ENCODE results near the gene GFY. TPM values are rescaled to one million over a fixed set of nuclear protein-coding genes. Genes with fewer than 3 reads are reported as not detected.

Gene GFY
- total and polyA plus RNA-seq, 2 donors (not counting 1 experiment from before 2014, with no cell fraction given): not detected

DNA sequence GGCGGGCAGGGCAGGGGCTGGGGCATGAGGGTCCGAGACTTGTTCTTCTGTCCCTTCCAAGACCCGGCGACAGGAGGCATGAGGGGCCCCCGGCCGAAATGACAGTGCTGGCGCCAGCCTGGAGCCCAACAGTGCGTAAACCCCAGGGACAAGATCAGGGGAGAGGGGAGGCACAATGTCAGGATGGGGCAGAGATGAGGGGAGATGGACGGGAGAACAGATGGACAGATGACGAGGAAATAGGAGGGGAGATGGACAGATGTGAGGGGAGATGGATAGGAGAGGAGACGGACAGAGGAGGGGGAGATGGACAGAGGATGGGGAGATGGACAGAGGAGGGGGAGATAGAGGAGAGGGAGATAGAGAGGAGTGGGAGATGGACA, 49.3 kb downstream of the GFY start:
- Histone ChIP-seq H3K4me2 (replicated peaks; ENCODE audit: low read depth, low read length, poor library complexity, severe bottlenecking) (peak overlapping the region; percentile 97), H3K27ac (ENCODE audit: low read length in 2 of 2) (peak overlapping the region; percentile 75 to 81), H3K4me3 (ENCODE audit: control extremely low read depth in 1 of 5, extremely low read depth in 1 of 5, insufficient read depth in 1 of 5, low read depth in 2 of 5, low read length in 4 of 5) (peak overlapping the region in 4 of 5 experiments; percentile 53 to 98 (median 70)), H3K4me1 (ENCODE audit: control insufficient read depth in 2 of 2, insufficient read depth in 2 of 2, low read length in 2 of 2) (peaks cover 43 to 68% of the 10 kb centered on the region in 2 donors), H3K9ac (ENCODE audit: low read length) (peak overlapping the region; percentile 90), H3K79me2 (ENCODE audit: control insufficient read depth, insufficient read depth, low read length) (peaks cover 26% of the 10 kb centered on the region), H3K27me3 (replicated peaks in 1 of 4; ENCODE audit: control extremely low read depth in 1 of 4, control insufficient read depth in 3 of 4, insufficient read depth in 4 of 4, low read length in 3 of 4) (no peaks in the 10 kb centered on the region), H4K20me1 (ENCODE audit: control insufficient read depth, insufficient read depth, low read length, poor library complexity, severe bottlenecking) (no peaks in the 10 kb centered on the region), H3K9me3 (ENCODE audit: control extremely low read depth in 1 of 3, control insufficient read depth in 2 of 3, insufficient read depth in 1 of 3, low read length in 2 of 3) (peaks cover 0 to 8% (median 0%) of the 10 kb centered on the region in 3 donors), H3K36me3 (replicated peaks in 1 of 2; ENCODE audit: control extremely low read depth in 1 of 2, control insufficient read depth in 1 of 2, extremely low read depth in 1 of 2, insufficient read depth in 2 of 2, low read length in 1 of 2) (peaks cover 0 to 6% of the 10 kb centered on the region in 2 experiments), H2AFZ (ENCODE audit: insufficient read depth, low read depth, low read length, poor library complexity, severe bottlenecking) (peak overlapping the region; percentile 86)
- ChIA-PET POLR2A (interaction anchor here (0.7 to 1.5 kb wide), 2 partner anchors 16 to 202 kb away, joined by 5 to 7 read pairs; partner anchors contain the start of gene PRMT1), CTCF (interaction anchor here (1.1 to 5.7 kb wide), 6 partner anchors 20 to 206 kb away, joined by 3 to 46 read pairs (median 6); partner anchors contain the start of gene ALDH16A1)
- intact Hi-C loops (cut with micrococcal nuclease): loop anchor here (1.0 to 10.0 kb wide), 6 partner anchors 13 to 840 kb away; partner anchors contain the start of genes DBP, PIH1D1 and RPL13A
- no peaks in the 10 kb centered on the region for H3K9me3 Mint-ChIP-seq (ENCODE audit: insufficient read depth)
- DNase-seq (no peak), ATAC-seq (ENCODE audit: low read depth) (no peak)
- H3K4me3 Mint-ChIP-seq: peak overlapping the region; percentile 93
- H3K27me3 Mint-ChIP-seq: no peaks in the 10 kb centered on the region
- H3K27ac Mint-ChIP-seq: peak overlapping the region; percentile 97
- peaks cover 55% of the 10 kb centered on the region for H3K4me1 Mint-ChIP-seq
- no peak for TF ChIP-seq EZH2 (IDR thresholded peaks at IDR 0.05; ENCODE audit: borderline replicate concordance, insufficient read depth, low read depth, low read length, poor library complexity, severe bottlenecking)
- TF ChIP-seq, protein P1, sequence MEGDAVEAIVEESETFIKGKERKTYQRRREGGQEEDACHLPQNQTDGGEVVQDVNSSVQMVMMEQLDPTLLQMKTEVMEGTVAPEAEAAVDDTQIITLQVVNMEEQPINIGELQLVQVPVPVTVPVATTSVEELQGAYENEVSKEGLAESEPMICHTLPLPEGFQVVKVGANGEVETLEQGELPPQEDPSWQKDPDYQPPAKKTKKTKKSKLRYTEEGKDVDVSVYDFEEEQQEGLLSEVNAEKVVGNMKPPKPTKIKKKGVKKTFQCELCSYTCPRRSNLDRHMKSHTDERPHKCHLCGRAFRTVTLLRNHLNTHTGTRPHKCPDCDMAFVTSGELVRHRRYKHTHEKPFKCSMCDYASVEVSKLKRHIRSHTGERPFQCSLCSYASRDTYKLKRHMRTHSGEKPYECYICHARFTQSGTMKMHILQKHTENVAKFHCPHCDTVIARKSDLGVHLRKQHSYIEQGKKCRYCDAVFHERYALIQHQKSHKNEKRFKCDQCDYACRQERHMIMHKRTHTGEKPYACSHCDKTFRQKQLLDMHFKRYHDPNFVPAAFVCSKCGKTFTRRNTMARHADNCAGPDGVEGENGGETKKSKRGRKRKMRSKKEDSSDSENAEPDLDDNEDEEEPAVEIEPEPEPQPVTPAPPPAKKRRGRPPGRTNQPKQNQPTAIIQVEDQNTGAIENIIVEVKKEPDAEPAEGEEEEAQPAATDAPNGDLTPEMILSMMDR (IDR thresholded peaks at IDR 0.05): no peak
- 6% methylated on average over 11 of the region's 11 CpGs for WGBS (ENCODE audit: insufficient coverage)

Measured in B cell (primary cell).